Pancreas (tissue), 10 donors: ENCODE data around the gene HLCS. TPM values are rescaled to one million over a fixed set of nuclear protein-coding genes. Genes with fewer than 3 reads are reported as not detected.
A peak's percentile ranks its signal among the peaks of the same experiment; 100 is the strongest.

Experiments
- ATAC-seq, 4 donors: fragments of 200-7000 bp; cut with Tn5 transposase; one replicate each; pipeline versions ENCODE4 v1.8.0 to v1.9.1; 2020; ENCODE audit warnings: mild to moderate bottlenecking in 4 of 4, moderate library complexity in 4 of 4
- DNase-seq, 6 donors: peaks; one replicate each; pipeline ENCODE4 v3.0.0-alpha.2; 2020
- FAIRE-seq: peaks from 2 replicates; lab custom pipeline; 2012; peaks lifted over from hg19 to GRCh38; lab: Jason Lieb, UNC
- H3K27ac ChIP-seq, 4 donors: fragments of 200-600 bp; sonication (generic); 1 replicate in 3 of 4; 2 replicates in 1 of 4; pipeline versions ENCODE4 v1.5.0 to v1.8.0; 2020
- H3K27me3 ChIP-seq, 4 donors: fragments of 200-600 bp; one replicate each; pipeline ENCODE4 v1.8.0; 2021
- H3K36me3 ChIP-seq, 3 donors: fragments of 200-600 bp; sonication (generic) in 1 of 3; one replicate each; pipeline versions ENCODE4 v1.5.0 to v1.8.0; 2020 to 2021
- H3K4me1 ChIP-seq, 3 donors: fragments of 200-600 bp; one replicate each; pipeline ENCODE4 v1.8.0; 2021
- H3K4me3 ChIP-seq, 4 donors: fragments of 200-600 bp; sonication (generic) in 2 of 4; one replicate each; pipeline versions ENCODE4 v1.5.0 to v1.8.0; 2020 to 2021
- H3K9me3 ChIP-seq, 4 donors: fragments of 200-600 bp; one replicate each; pipeline ENCODE4 v1.8.0; 2021
- WGBS, 2 donors: extraction: QIAGEN DNeasy Blood & Tissue Kit; methylation state at CpG; one replicate each; pipeline ENCODE4 v1.1.7; 2013; 5-methylcytosine and 5-hydroxymethylcytosine counted together
- intact Hi-C, 3 donors: fragments of 100-400 bp; cut with DNase I; formaldehyde crosslinking; loops; one replicate each; pipeline versions ENCODE4 v1.11.1 to v1.14.2; 2022
- polyA plus RNA-seq, 2 donors: library from polyadenylated mRNA; stranded (reverse); fragments of 200-250 nt; gene quantifications; one replicate each; pipeline ENCODE4 v1.2.3, GENCODE V29; 2013
- total RNA-seq, 6 donors: library from RNA; stranded (reverse); fragmentation: NEBNext Ultra II Directional in 4 of 6; extraction: Animal tissue kit (Norgen Biotek cat#: 25700) in 4 of 6; gene quantifications; one replicate each; pipeline versions ENCODE4 v1.2.1 to v1.2.4, GENCODE V29; 2021 to 2023
- TF ChIP-seq, protein P1 (sequence below), 4 donors: fragments of 200-600 bp; sonication (generic) in 3 of 4; IDR thresholded peaks; one replicate each; pipeline versions ENCODE4 v1.5.0 to v1.8.0; 2021; ENCODE audit warnings: antibody characterized with exemption in 4 of 4
- donor health status: healthy with polysubstance abuse.
- donor health status: DM: no; HTN: no; CAD: no; lungs with moderate emphysema.
- donor health status: DM: no; HTN: no; CAD: no.
- donor health status: control.
- donor health status: control.
- donor health status: Bipolar disorder and iron deficiency.
- donor health status: DM: yes; HTN: yes; CAD: no.
- donor health status: DM: no; HTN: no; CAD: no.
- donor health status: DM: no; HTN: no; CAD: no.
- donor health status: DM: yes; HTN: yes; CAD: no.

The HLCS gene
- total and polyA plus RNA-seq, 8 donors = 5.5 to 14.0 (median 11.9) TPM

DNA sequence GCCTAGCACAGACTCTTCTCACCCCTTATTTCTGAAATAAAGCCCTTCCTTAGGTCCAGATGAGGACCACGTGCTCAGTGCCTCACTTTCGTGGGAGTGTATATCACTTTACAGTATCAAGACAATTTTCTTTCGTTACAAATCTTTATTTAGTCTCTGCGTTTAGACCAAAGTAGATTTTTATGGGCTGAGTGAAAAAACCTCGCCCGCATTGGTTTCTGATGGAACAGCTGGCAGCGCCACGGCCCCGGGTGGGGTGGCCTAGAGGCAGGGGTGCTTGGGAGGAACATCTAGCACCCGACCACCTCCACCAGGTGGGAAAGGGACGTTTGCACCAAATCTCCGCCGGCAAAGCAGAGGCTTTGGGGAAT, 260.0 kb downstream of the HLCS start:
- H3K36me3 ChIP-seq = no peaks in the 10 kb centered on the region
- FAIRE-seq (no peak), DNase-seq (no peak), ATAC-seq (no peak)
- H3K27me3 ChIP-seq = peaks cover 9 to 78% (median 28%) of the 10 kb centered on the region in 4 donors
- peaks cover 6 to 11% (median 6%) of the 10 kb centered on the region in 3 donors for H3K4me1 ChIP-seq
- no peak overlapping the region for H3K4me3 ChIP-seq
- no peak overlapping the region for H3K27ac ChIP-seq
- no peaks in the 10 kb centered on the region for H3K9me3 ChIP-seq
- TF ChIP-seq, protein P1, sequence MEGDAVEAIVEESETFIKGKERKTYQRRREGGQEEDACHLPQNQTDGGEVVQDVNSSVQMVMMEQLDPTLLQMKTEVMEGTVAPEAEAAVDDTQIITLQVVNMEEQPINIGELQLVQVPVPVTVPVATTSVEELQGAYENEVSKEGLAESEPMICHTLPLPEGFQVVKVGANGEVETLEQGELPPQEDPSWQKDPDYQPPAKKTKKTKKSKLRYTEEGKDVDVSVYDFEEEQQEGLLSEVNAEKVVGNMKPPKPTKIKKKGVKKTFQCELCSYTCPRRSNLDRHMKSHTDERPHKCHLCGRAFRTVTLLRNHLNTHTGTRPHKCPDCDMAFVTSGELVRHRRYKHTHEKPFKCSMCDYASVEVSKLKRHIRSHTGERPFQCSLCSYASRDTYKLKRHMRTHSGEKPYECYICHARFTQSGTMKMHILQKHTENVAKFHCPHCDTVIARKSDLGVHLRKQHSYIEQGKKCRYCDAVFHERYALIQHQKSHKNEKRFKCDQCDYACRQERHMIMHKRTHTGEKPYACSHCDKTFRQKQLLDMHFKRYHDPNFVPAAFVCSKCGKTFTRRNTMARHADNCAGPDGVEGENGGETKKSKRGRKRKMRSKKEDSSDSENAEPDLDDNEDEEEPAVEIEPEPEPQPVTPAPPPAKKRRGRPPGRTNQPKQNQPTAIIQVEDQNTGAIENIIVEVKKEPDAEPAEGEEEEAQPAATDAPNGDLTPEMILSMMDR (IDR thresholded peaks at IDR 0.05) = no peak
- WGBS, 2 donors = 15 to 19% methylated on average over 13 of the region's 13 CpGs
- intact Hi-C loops = no loop called here

GRCh38 chr21:36705679-36706481, 260.6 kb downstream of the HLCS start:
- ATAC-seq (no peak), FAIRE-seq (no peak), DNase-seq (no peak)
- intact Hi-C loops = no loop called here
- no peak overlapping the region for H3K27ac ChIP-seq
- H3K4me3 ChIP-seq = no peak overlapping the region
- H3K27me3 ChIP-seq = peaks cover 9 to 77% (median 27%) of the 10 kb centered on the region in 4 donors
- peaks cover 6 to 12% (median 11%) of the 10 kb centered on the region in 3 donors for H3K4me1 ChIP-seq
- WGBS, 2 donors = 15% methylated on average over 22 of the region's 22 CpGs
- no peaks in the 10 kb centered on the region for H3K9me3 ChIP-seq
- TF ChIP-seq, protein P1 (IDR thresholded peaks at IDR 0.05) = no peak
- H3K36me3 ChIP-seq = no peaks in the 10 kb centered on the region

GRCh38 chr21:36704958-36705678, 261.4 kb downstream of the HLCS start:
- no peak overlapping the region for H3K27ac ChIP-seq
- H3K9me3 ChIP-seq = no peaks in the 10 kb centered on the region
- no peaks in the 10 kb centered on the region for H3K36me3 ChIP-seq
- TF ChIP-seq, protein P1 (IDR thresholded peaks at IDR 0.05) = no peak
- intact Hi-C loops = no loop called here
- 7 to 8% methylated on average over 38 to 39 of the region's 39 CpGs for WGBS, 2 donors
- no peak for DNase-seq
- H3K4me3 ChIP-seq = peak overlapping the region in 1 of 4 donors; percentile 10
- no peak for FAIRE-seq
- peaks cover 6 to 15% (median 11%) of the 10 kb centered on the region in 3 donors for H3K4me1 ChIP-seq
- H3K27me3 ChIP-seq = peaks cover 15 to 77% (median 30%) of the 10 kb centered on the region in 4 donors
- no peak for ATAC-seq

- intact Hi-C loops = no loop called here
- 6% methylated on average over 49 of the region's 49 CpGs for WGBS, 2 donors
- Histone ChIP-seq H3K4me3 (no peak overlapping the region), H3K27me3 (peaks cover 14 to 77% (median 29%) of the 10 kb centered on the region in 4 donors), H3K27ac (no peak overlapping the region), H3K9me3 (no peaks in the 10 kb centered on the region), H3K36me3 (no peaks in the 10 kb centered on the region), H3K4me1 (peaks cover 6 to 16% (median 15%) of the 10 kb centered on the region in 3 donors)
- TF ChIP-seq, protein P1 (IDR thresholded peaks at IDR 0.05) = no peak
- DNase-seq (peak in 1 of 6 donors; percentile 65), ATAC-seq (no peak), FAIRE-seq (no peak)
Observed at GRCh38 chr21:36704281-36704957, 262.1 kb downstream of the HLCS start.
